HG03025 (cell line): ENCODE data around the gene ZNF182.
"Not testable (repeated sequence)": the region's sequence is repeated elsewhere in the genome, so short reads cannot be mapped to it uniquely, and the experiment has no call there.

Experiments used
- ATAC-seq: cut with Tn5 transposase; IDR thresholded peaks from one replicate; pipeline ENCODE4 v1.9.1; 2021; ENCODE audit warnings: mild to moderate bottlenecking, moderate library complexity; ENCODE audit not compliant: unreplicated experiment, low FRiP score

Gene ZNF182

DNA sequence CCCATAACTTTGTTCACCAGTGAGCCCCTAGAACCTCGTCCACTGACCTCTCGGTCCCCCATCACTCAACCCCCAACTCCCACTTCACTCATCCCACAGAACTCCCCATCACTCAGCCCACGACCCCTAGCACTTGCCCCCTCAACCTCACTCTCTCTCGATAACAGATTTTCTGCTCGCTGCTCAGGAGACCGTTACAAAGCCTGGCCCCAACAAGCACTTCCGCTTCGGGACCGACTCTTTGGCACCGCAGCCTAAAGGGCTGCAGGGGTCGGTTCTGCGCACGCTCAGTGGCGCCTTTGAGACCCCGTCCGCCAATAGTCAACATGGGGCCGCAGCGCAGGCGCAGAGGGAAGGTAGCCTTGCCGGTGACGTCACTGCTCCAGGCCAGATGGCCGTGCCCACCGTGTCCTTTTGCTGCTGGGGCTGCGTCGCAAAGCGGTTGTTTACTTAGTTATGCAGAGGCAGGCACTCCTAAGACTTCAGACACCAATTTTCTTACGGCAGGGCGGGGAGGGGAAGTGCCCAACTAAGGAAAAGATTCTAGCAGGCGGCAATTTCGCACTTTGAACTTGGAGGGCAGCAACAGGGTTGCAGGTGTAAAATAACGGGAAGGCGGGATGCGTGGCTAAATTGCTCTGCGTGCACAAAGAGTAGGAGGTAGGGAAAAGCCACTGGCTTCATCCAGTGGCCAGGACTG, at the start of gene ZNF182:
Gene ZNF182, minus strand, starts transcription at position 232 of the 700 bp plus-strand sequence. CDS start 1,380 bp downstream, outside the sequence.
- ATAC-seq = peak; percentile 74

DNA sequence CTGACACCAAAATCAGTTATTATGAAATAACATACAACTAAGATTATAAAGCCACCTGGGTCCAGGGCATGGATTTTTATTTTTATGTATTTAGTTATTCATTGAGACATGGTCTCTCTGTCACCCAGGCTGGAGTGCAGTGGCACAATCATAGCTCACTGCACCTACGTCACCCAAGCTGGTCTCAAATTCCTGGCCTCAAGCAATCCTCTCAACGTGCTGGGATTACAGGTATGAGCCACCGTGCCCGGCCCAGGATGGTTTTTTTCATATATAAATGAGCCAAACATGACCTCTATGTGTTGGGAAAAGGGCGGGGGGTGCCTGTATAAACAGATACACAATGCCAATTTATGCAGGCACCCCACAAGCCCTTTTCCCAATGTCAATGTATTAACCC, 43.1 kb upstream of the ZNF182 start:
- ATAC-seq = no peak

DNA sequence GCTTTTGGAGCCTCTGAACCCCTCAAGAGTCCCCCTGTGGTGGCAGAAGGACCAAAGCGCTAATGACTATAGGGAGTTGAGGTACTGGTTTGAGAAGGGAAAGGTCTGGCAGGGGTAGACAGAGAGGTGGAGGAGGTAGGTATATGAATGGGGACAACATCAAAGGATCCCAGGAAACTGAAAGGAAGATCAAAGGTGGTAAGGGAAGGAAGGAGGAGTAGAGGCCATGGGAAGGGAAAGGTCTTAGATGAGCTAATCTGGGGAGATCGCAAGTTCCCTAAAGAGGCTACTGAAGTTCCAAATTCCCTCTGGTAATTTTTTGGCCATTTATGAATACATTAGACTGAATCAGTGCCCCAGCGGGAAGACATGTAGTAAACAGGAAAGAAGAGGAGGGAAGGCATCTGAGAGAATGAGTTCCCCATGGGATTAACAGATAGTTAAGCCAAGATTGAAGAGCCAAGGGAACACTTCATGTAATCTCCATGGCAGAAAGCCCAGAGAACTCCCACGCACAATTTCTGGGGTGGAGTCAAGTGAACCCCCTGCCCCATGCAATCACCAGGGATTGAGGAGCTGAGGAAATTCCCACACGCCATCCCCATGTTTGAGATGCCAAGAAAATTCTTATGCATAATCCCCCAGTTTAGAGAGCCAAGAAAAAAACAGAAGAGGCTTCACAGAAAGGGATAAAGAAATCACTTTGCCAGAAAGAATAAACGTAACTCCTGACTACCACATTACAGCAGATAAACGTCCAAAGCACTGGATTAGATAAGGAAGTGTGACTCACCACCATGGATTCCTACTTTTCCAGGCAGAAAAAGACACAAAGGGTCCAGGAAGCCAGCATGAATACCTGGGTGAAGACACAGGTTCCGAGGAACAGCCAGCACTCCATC, 41.9 kb upstream of the ZNF182 start:
- ATAC-seq = no peak

DNA sequence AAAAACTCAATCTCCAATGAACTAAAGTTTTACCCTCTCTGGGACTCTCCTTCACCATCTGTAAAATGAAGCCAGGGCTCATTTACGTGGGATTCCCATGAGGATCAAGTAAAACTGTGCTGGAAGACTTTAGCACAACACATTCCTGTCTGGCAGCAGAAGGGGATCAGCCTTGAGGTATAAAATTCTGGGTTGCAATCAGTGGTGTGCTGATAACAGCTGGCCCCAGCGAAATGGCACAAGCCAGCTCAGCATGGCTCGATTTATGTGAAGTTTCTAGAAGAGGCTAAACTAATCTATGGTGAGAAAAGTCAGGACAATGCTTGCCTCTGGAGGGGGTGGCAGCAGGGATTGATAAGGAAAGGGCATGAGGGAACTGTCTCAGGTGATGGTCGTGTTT, 39.3 kb upstream of the ZNF182 start:
- ATAC-seq = no peak

DNA sequence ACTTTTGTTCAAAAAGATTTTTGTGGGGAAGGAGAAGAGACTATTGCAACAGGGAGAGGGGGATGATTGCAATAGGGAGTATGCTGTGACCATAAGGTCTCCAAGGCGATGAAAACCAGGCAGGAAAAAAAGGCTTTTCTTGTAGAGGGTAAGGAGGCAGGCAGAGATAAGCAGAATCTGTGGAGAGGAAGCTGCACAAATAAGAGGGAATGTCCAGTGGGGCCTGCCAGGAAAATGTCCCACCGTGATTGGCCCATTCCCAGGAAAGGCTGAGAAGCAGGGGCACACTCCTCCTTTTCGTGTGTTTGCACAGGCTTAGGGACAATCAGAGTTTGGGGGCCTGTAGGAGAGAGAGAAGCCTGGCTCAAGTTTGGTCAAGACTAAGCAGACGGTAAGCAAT, 32.1 kb upstream of the ZNF182 start:
- no peak for ATAC-seq

DNA sequence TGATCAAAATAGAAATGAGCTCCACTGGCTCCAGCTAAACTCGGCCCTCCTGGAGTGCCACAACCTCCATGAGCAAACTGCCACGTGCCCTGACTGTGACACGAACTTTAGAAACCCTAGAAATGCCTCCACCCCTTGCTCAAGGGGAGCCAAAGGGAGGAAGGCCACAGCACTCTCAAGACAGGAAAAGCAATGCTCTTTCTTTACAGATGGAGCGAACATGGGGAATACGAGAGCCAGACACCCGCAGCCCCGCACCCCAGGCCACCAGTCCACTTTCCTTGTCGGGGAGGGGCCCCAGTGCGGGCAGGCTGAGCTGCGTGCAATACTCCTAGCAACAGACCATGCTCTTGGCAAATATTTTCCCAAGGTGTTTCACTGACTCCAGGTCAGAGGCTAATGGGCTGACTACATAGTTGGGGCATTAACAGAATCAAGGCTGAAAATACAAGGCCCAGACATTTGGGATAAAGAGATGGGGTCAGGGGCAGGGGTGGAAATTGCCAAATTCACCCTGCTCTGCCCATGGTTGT, 26.9 kb upstream of the ZNF182 start:
- not testable (repeated sequence) for ATAC-seq

DNA sequence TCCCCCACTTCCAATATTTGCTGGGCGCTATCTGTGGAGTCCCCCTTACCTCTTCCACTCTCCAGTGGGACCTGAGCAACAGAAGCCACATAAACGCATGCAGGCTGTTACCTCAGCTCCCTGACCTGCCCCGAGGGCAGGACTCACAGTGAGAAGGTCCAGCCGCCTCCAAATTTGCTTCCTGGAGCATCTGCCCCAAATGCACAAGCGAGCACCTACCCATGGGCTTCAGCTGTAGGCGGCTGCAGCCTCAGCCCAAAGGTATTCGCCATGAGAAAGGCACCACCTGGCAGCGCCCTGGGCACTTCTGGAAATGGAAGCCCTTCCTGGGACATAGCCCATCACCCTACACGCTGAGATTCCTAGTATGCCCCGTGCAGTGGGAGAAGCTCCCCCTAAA, 26.4 kb upstream of the ZNF182 start:
- no peak for ATAC-seq

DNA sequence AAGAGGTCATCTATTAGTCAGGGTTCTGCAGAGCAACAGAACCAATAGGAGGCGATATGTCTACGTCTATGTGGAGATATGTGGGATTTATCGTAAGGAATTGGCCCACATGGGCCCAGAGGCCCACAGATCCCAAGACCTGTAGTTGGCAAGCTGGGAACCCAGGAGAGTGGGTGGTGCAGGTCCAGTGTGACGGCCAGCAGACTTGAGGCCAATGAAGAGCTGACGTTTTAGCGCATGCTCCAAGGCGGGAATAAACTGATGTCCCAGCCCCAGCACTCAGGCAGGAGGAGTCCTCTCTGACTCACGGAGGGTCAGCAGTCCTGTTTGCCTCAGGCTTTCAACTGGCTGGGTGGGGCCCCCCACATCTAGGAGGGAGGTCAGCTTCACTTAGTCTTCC, 24.3 kb upstream of the ZNF182 start:
- ATAC-seq = no peak

DNA sequence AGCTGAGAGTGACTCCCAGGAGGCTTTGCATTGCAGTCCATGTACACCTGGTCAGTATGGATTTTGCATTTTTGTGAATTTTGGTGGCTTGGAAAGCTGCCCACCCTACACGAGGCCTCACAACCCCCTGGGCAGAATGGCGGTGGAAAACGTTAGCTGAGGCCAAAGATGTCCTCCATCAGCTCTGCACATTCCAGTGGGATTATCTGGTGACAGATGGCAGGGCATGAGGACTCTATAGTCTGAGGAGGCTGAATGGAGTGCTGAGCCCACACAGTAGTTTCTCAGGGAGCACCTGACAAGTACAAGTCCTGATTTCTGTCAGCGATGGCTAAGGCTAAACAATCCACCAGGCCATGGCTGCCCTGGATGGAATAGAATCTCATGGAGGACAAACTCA, 23.8 kb upstream of the ZNF182 start:
- ATAC-seq = not testable (repeated sequence)

DNA sequence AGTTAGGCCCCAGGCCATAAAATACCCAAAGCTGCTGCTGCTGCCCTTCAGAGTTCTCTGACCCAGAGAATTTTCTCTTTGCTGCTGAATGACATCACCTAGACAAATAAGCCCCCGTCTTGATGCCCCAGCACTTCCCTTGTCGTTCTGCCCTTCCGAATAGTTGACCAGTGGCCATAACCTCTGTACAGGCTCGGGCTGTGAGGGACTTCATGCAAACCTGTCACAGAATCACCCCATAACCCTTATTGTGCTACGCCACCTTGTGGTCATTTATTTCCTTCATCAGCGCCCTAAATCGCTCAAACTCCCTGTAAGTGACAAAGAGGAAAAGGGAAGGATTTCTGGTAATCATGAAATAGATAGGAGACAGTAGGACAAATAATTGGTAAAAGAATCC, 21.8 kb upstream of the ZNF182 start:
- ATAC-seq = no peak

DNA sequence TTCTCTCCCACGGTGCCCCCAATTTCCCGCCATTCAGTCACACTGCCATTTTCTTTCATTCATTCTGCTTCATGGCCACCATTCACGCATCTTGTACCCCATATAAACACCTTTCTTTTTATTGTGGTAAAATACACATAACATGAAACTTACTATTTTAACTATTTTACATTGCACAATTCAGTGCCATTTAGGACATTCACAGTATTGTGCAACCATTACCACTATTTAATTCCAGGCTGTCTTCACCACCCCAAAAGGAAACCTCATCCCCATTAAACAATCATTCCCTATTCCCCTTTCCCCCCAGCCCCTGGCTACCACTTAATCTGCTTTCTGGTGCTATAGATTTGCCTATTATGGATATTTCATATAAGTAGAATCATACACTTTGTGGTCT, 18.9 kb upstream of the ZNF182 start:
- no peak for ATAC-seq

DNA sequence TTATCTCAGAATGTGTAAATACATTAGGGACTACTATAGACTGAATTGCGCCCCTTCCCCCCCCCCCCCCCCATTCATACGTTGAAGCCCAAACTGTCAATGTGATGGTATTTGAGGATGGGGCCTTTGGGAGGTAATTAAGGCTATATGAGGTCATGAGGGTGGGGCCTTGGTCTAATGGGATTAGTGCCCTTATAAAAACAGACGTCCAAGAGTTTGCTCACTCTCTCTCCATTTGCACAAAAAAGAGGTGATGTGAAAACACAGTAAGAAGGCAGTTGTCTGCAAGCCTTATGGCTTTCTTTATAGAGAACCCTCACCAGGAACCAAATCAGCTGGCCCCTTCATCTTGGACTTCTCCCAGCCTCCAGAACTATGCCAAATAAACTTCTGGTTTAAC, 18.3 kb upstream of the ZNF182 start:
- ATAC-seq = no peak

DNA sequence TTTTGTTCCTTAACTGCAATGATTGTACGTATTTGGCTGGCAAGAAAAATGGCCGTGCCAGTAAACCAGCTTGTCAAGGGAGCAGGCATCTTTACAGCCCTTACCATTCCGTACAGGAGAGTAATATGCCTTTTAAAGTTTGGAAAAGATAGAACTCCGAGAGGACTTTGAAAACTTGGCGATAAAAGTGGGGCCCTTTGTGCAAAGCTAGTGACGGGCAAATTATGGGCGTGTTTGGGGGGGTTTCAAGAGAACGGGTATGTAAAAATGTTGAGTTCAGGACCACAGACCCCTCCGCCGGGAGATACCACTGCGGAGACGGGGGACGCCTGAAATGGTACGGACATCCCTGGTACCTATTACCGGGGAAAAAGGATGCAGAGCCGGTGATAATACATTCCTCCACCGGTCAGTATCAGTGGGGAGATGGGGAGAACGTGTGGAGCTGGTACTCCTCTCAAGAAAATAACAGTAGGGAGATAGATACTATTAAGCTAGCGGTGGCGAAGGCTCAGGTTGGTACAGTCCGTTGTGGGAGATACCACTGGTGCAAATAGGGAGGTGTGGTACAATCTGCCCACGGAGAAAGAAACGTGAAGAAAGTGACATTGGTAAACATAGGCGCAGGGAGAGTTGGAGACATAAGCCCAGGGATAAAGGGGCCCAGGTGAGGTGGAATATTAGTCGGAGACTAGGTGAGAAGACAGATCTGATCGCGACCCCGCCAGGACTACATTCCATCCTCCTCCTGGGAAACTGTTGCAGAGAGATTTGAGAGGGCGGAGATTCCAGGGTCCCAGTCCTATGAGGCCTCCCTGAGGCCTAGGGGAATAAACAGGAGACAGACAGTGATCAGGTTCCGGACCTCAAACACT, 17.5 kb upstream of the ZNF182 start:
- no peak for ATAC-seq

DNA sequence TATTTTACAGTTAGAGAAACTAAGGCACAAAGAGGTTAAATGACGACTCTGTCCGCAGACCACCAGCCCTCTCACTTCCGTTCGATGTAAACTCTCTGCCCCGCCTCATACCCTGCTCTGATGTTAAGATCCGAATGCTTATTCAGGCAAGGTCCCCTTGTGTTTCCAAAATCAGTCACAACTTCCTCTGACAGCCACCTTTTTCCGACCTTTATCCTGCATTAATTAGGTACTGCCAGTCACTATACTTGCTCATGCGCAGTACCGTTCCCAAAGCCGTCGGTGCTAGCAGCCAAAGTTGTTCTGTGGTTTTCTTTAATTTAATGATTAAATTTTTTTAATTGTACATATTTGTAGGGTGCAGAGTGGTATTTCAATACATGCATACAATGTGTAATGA, 16.7 kb upstream of the ZNF182 start:
- ATAC-seq = not testable (repeated sequence)

DNA sequence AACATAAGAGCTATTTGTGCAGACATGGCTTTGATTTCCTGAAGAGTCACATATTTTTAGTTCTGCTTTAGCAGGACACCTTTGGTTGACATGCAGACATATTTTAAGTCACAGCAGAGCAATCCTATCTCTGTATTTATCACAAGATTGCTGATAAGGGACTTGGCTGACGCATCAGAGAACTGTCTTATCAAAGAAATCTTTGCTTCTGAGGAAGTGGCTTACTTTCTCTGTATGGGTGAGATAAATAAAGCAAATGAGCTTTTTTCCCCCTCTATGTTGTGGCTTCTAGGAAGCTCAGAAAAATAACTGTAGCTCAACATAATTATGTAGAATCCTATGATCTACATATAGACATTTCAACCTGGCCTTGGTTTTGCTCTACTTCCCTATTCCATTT, 16.1 kb upstream of the ZNF182 start:
- ATAC-seq = not testable (repeated sequence)

DNA sequence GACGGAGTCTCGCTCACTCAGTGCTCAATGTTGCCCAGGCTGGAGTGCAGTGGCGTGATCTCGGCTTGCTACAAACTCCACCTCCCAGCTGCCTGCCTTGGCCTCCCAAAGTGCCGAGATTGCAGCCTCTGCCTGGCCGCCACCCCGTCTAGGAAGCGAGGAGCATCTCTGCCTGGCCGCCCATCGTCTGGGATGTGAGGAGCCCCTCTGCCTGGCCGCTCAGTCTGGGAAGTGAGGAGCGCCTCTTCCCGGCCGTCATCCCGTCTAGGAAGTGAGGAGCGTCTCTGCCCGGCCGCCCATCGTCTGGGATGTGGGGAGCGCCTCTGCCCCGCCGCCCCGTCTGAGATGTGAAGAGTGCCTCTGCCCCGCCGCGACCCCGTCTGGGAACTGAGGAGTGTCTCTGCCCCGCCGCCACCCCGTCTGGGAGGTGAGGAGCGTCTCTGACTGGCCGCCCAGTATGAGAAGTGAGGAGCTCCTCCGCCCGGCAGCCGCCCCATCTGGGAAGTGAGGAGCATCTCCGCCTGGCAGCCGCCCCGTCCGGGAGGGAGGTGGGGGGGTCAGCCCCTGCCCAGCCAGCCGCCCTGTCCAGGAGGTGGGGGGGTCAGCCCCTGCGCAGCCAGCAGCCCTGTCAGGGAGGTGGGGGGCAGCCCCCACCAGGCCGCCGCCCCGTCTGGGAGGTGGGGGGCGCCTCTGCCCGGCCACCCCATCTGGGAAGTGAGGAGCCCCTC, 13.0 kb upstream of the ZNF182 start:
- not testable (repeated sequence) for ATAC-seq

DNA sequence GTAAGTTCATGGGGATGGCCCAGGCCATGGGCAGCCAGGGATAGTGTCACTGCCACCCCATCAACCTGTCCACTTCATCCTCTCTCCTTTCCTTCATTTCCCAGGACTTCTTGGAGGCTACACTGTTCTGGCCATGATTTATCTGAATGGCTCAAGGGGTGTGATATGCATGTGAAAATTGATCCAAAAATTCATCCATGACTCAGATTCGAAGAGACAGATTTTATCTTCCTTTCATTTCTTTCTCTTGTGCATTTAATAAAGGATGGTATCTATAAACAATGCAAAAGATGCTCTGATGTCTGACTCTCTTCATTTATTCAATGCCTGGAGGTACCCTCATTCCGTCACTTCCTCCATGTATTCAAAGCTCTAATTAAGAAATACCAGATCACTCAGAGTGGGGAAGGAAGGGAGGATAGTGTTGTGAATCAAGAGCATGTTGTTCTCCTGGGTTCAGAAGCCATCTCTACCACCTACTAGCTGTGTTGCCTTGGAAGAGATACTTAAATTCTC, 5.7 kb upstream of the ZNF182 start:
- not testable (repeated sequence) for ATAC-seq

DNA sequence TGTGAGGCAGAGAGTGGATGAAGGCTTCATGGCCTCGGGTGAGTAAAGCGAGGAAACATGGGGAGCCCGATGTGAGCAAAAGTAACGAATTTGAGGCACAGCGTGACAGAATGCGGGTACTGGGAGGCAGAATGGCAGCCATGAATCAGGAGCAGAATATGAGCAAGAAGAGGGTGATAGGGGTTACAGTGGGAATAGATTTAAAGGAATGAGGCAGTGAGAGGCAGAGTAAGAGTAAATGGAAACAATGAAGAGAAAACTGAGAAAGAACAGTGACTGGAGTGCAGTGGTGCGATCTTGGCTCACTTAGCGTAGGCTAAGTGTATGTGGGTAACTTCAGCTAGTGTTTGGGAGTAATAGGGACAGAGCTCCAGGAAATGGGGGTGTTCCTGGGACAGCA, 2.9 kb upstream of the ZNF182 start, which contains the start of gene SPACA5:
Gene SPACA5, plus strand, starts transcription at position 301 of the 400 bp plus-strand sequence. CDS start 815 bp downstream, outside the sequence.
- not testable (repeated sequence) for ATAC-seq

DNA sequence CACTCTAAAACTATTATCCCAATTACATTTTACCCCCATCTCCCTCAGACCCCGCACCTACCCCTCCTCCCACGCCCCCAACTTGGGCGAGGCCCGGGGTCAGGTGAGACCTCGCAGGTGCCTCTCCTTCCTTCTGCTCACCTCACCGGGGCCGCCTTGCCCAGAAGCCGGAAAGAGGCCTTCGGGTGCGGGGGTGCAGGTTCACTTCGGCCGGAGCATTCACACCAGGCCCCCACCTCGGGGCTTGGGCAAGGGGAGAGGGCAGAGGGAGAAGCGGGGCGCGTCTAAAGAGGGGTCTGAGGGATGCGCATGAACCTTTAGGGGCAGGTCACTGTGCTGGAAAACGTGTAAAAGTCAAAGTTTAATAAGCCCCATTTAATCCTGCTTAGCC, 427 bp downstream of the ZNF182 start:
- no peak for ATAC-seq

DNA sequence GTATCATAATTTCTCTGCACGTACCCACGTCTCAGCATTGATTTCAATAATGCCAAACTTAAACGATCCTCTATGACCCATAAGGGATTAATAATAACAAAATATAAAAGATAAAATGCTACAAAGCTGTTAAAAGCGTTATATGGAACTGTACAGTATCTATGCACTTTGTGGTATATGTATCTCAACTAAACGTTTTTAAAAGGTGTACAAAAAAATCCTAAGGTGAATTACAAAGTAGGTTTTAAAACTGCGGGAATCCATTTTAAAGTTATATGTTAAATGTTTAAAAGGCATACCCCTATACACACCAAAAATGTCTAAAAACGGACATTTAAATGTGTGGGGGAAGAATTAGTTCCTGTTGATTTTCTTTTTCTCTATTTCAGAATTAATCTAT, 860 bp downstream of the ZNF182 start:
- no peak for ATAC-seq
